IMR-90 (cell line): ENCODE data around the gene ADAP1. TPM values are rescaled to one million over a fixed set of nuclear protein-coding genes. Genes with fewer than 3 reads are reported as not detected.

ENCODE experiments used
- ATAC-seq: fragments of 200-7000 bp; cut with Tn5 transposase; 2 replicates; pipeline ENCODE4 v1.9.1; 2020; ENCODE audit warnings: low read depth, mild to moderate bottlenecking, moderate library complexity
- BruUV-seq: library from RNA; stranded (reverse); fragments of 400-500 nt; replicated peaks from 2 replicates; lab custom pipeline; 2021; lab: Mats Ljungman, UMichigan
- CTCF ChIA-PET: fragments of 300-600 bp; formaldehyde crosslinking; extraction: SDS; loops from one replicate; lab custom pipeline; 2021; ENCODE audit warnings: antibody characterized with exemption; lab: Yijun Ruan, JAX
- POLR2A ChIA-PET: fragments of 300-600 bp; sonication (Branson Sonifier 250); formaldehyde crosslinking; loops from one replicate; lab custom pipeline; 2022; ENCODE audit warnings: antibody characterized with exemption; ENCODE audit not compliant: unreplicated experiment; lab: Charles Lee
- DNase-seq: peaks from one replicate; pipeline ENCODE4 v3.0.0; 2013
- H2AFZ ChIP-seq: replicated peaks from 2 replicates; pipeline ENCODE3; 2013; ENCODE audit warnings: low read length, mild to moderate bottlenecking; ENCODE audit not compliant: poor library complexity
- H2AK5ac ChIP-seq: 2 replicates; pipeline ENCODE4 v1.6.1; 2013; ENCODE audit warnings: low read depth, low read length, inconsistent platforms
- H2AK9ac ChIP-seq: replicated peaks from 2 replicates; pipeline ENCODE3; 2013; ENCODE audit warnings: mild to moderate bottlenecking, low read depth, low read length, moderate library complexity; ENCODE audit not compliant: poor library complexity
- H2BK120ac ChIP-seq: 2 replicates; pipeline ENCODE4 v1.6.1; 2013; ENCODE audit warnings: low read depth, low read length, inconsistent platforms
- H2BK15ac ChIP-seq: 3 replicates; pipeline ENCODE4 v1.6.1; 2013; ENCODE audit warnings: low read depth, low read length, inconsistent platforms
- H2BK20ac ChIP-seq: 2 replicates; pipeline ENCODE4 v1.6.1; 2013; ENCODE audit warnings: low read depth, mild to moderate bottlenecking, inconsistent platforms, low read length, moderate library complexity
- H2BK5ac ChIP-seq: 2 replicates; pipeline ENCODE4 v1.6.1; 2013; ENCODE audit warnings: mild to moderate bottlenecking, low read depth, low read length, inconsistent platforms; ENCODE audit not compliant: poor library complexity, severe bottlenecking
- H3K14ac ChIP-seq: replicated peaks from 2 replicates; pipeline ENCODE4 v1.6.1; 2013; ENCODE audit warnings: low read depth, low read length, inconsistent platforms
- H3K18ac ChIP-seq: 2 replicates; pipeline ENCODE4 v1.6.1; 2013; ENCODE audit warnings: low read depth, low read length, control low read depth
- H3K23ac ChIP-seq: 2 replicates; pipeline ENCODE4 v1.6.1; 2013; ENCODE audit warnings: low read depth, low read length, inconsistent platforms
- H3K27ac ChIP-seq: 2 replicates; pipeline ENCODE4 v1.5.1; 2013; ENCODE audit warnings: mild to moderate bottlenecking, control low read depth, low read length; ENCODE audit not compliant: insufficient read depth
- H3K27me3 ChIP-seq: 2 replicates; pipeline ENCODE4 v1.6.1; 2013; ENCODE audit warnings: low read length; ENCODE audit not compliant: control insufficient read depth, insufficient read depth
- H3K36me3 ChIP-seq: 2 replicates; pipeline ENCODE4 v1.6.1; 2013; ENCODE audit warnings: low read length, mixed read lengths; ENCODE audit not compliant: control insufficient read depth, insufficient read depth
- H3K4ac ChIP-seq: 2 replicates; pipeline ENCODE4 v1.6.1; 2013; ENCODE audit warnings: low read depth, low read length, inconsistent platforms
- H3K4me1 ChIP-seq: 2 replicates; pipeline ENCODE4 v1.6.1; 2013; ENCODE audit warnings: low read length, mixed read lengths; ENCODE audit not compliant: control insufficient read depth, insufficient read depth
- H3K4me2 ChIP-seq: 2 replicates; pipeline ENCODE4 v1.6.1; 2013; ENCODE audit warnings: low read depth, mild to moderate bottlenecking, control low read depth, low read length, moderate library complexity
- H3K4me3 ChIP-seq: 2 replicates; pipeline ENCODE4 v1.5.1; 2013; ENCODE audit warnings: low read depth, mild to moderate bottlenecking, control low read depth, low read length, moderate library complexity; ENCODE audit not compliant: insufficient read depth
- H3K56ac ChIP-seq: 2 replicates; pipeline ENCODE4 v1.6.1; 2013; ENCODE audit warnings: low read length, inconsistent platforms; ENCODE audit not compliant: insufficient read depth; ENCODE audit errors: extremely low read depth
- H3K79me1 ChIP-seq, 2 experiments: 2 replicates each; pipeline ENCODE4 v1.6.1; 2013; ENCODE audit warnings: low read length in 2 of 2, inconsistent platforms in 1 of 2, low read depth in 1 of 2
- H3K9ac ChIP-seq: 2 replicates; pipeline ENCODE4 v1.6.1; 2013; ENCODE audit warnings: low read depth, low read length, control low read depth
- H3K9me1 ChIP-seq: 2 replicates; pipeline ENCODE4 v1.6.1; 2013; ENCODE audit warnings: low read length, inconsistent platforms; ENCODE audit not compliant: insufficient read depth
- H3K9me3 ChIP-seq: 2 replicates; pipeline ENCODE4 v1.6.1; 2013; ENCODE audit warnings: low read length; ENCODE audit not compliant: control insufficient read depth, insufficient read depth
- H4K20me1 ChIP-seq: 2 replicates; pipeline ENCODE4 v1.6.1; 2013; ENCODE audit warnings: low read length, inconsistent platforms; ENCODE audit not compliant: insufficient read depth
- H4K5ac ChIP-seq: 2 replicates; pipeline ENCODE4 v1.6.1; 2013; ENCODE audit warnings: mild to moderate bottlenecking, low read depth, low read length, control low read depth
- H4K8ac ChIP-seq, 2 experiments: 2 replicates each; pipeline ENCODE4 v1.6.1; 2013; ENCODE audit warnings: low read depth in 2 of 2, low read length in 2 of 2, control low read depth in 1 of 2, inconsistent platforms in 1 of 2
- H4K91ac ChIP-seq: 2 replicates; pipeline ENCODE4 v1.6.1; 2013; ENCODE audit warnings: low read depth, low read length, inconsistent platforms; ENCODE audit not compliant: insufficient read depth
- CEBPB ChIP-seq: IDR thresholded peaks from 2 replicates; pipeline ENCODE4 v1.6.1; 2012; ENCODE audit warnings: low read depth, low read length, improper control_type of control experiment
- CHD1 ChIP-seq: IDR thresholded peaks from 2 replicates; pipeline ENCODE4 v1.6.1; 2012; ENCODE audit warnings: low read depth, low read length, improper control_type of control experiment
- CTCF ChIP-seq: conservative IDR thresholded peaks from 2 replicates; pipeline ENCODE4 v1.5.1; 2012; ENCODE audit warnings: mild to moderate bottlenecking, low read depth, low read length, improper control_type of control experiment
- ELK1 ChIP-seq: fragments of 150-350 bp; IDR thresholded peaks from 2 replicates; pipeline ENCODE4 v1.6.1; 2016; ENCODE audit warnings: low read depth, mild to moderate bottlenecking, low read length, moderate library complexity, borderline replicate concordance
- FOS ChIP-seq: fragments of 150-350 bp; IDR thresholded peaks from 2 replicates; pipeline ENCODE4 v1.6.1; 2016; ENCODE audit warnings: low read depth, low read length
- MAFK ChIP-seq: IDR thresholded peaks from 2 replicates; pipeline ENCODE4 v1.6.1; 2012; ENCODE audit warnings: low read depth, low read length, improper control_type of control experiment
- MAZ ChIP-seq: IDR thresholded peaks from 2 replicates; pipeline ENCODE4 v1.6.1; 2012; ENCODE audit warnings: low read depth, mild to moderate bottlenecking, low read length, improper control_type of control experiment, moderate library complexity, borderline replicate concordance
- MXI1 ChIP-seq: IDR thresholded peaks from 2 replicates; pipeline ENCODE4 v1.6.1; 2012; ENCODE audit warnings: low read depth, mild to moderate bottlenecking, low read length, moderate library complexity, borderline replicate concordance
- POLR2A ChIP-seq: IDR thresholded peaks from 2 replicates; pipeline ENCODE4 v1.6.1; 2012; ENCODE audit warnings: mild to moderate bottlenecking, low read depth, low read length
- RAD21 ChIP-seq: IDR thresholded peaks from 2 replicates; pipeline ENCODE4 v1.6.1; 2012; ENCODE audit warnings: low read length, improper control_type of control experiment
- RCOR1 ChIP-seq: IDR thresholded peaks from 2 replicates; pipeline ENCODE4 v1.6.1; 2012; ENCODE audit warnings: mild to moderate bottlenecking, low read length, improper control_type of control experiment; ENCODE audit not compliant: insufficient replicate concordance
- RFX5 ChIP-seq: IDR thresholded peaks from 2 replicates; pipeline ENCODE4 v1.8.0; 2012; ENCODE audit warnings: low read depth, mild to moderate bottlenecking, low read length, moderate library complexity
- SMC3 ChIP-seq: fragments of 150-350 bp; IDR thresholded peaks from 2 replicates; pipeline ENCODE4 v1.6.1; 2016; ENCODE audit warnings: low read depth, mild to moderate bottlenecking, antibody characterized with exemption, low read length, moderate library complexity
- USF2 ChIP-seq: fragments of 150-350 bp; IDR thresholded peaks from 2 replicates; pipeline ENCODE4 v1.6.1; 2017; ENCODE audit warnings: mild to moderate bottlenecking, antibody characterized with exemption, low read length, low read depth
- WGBS, 2 experiments: methylation state at CpG; one replicate each; pipeline versions ENCODE4 v1.1.5 to v1.1.7; 2013; ENCODE audit warnings: missing lambda C conversion rate in 2 of 2; ENCODE audit not compliant: insufficient read length in 1 of 2; ENCODE audit errors: extremely low coverage in 2 of 2; 5-methylcytosine and 5-hydroxymethylcytosine counted together
- dilution Hi-C: fragments of 300-500 bp; cut with HindIII; formaldehyde crosslinking; loops from one replicate; pipeline ENCODE4 v1.14.3; 2018; ENCODE audit warnings: low sequenced_read_pairs; ENCODE audit not compliant: unreplicated experiment
- in situ Hi-C: fragments of 300-500 bp; cut with MboI; formaldehyde crosslinking; loops from 3 replicates; pipeline ENCODE4 v1.14.3; 2019; ENCODE audit warnings: low sequenced_read_pairs, inconsistent platforms, mixed read lengths
- intact Hi-C: fragments of 100-400 bp; cut with micrococcal nuclease; formaldehyde crosslinking; loops from 2 replicates; pipeline ENCODE4 v1.10.0; 2022
- polyA plus RNA-seq, 3 experiments: library from polyadenylated mRNA; depleted of rRNA; stranded (reverse); fragments of >200 nt; gene quantifications; 2 replicates each; pipeline ENCODE4 v1.2.3, GENCODE V29; 2012; ENCODE audit warnings: low replicate concordance in 1 of 3
- total RNA-seq: library from RNA; depleted of rRNA; stranded (reverse); fragments of >200 nt; gene quantifications from 2 replicates; pipeline ENCODE4 v1.2.3, GENCODE V29; 2012

ADAP1 gene
- total and polyA plus RNA-seq, 2 of the 4 experiments (the other 2 are of a cell fraction): 1.4 to 2.0 TPM

GRCh38 chr7:888081-889024, 66.1 kb downstream of the ADAP1 start:
- DNase-seq (no peak), ATAC-seq (no peak)
- no peak overlapping the region for H2BK120ac ChIP-seq
- H3K27me3 ChIP-seq: no peaks in the 10 kb centered on the region
- no peak overlapping the region for H4K8ac ChIP-seq
- no peaks in the 10 kb centered on the region for H3K9me3 ChIP-seq
- dilution Hi-C loops: no loop called here
- H2BK5ac ChIP-seq: no peak overlapping the region
- H2BK20ac ChIP-seq: no peak overlapping the region
- no peak overlapping the region for H3K4me3 ChIP-seq
- no peak overlapping the region for H2AK5ac ChIP-seq
- intact Hi-C loops: no loop called here
- ChIA-PET CTCF (no interaction called here), POLR2A (no interaction called here)
- no peak overlapping the region for H3K23ac ChIP-seq
- no peak overlapping the region for H3K14ac ChIP-seq
- TF ChIP-seq SMC3: no peak
- TF ChIP-seq CEBPB: no peak
- no peak for TF ChIP-seq RAD21
- no peak for TF ChIP-seq MAZ
- TF ChIP-seq CTCF: no peak
- no peak for TF ChIP-seq RFX5
- no peak for TF ChIP-seq MAFK
- no peak for TF ChIP-seq POLR2A
- no peak for TF ChIP-seq MXI1
- no peak for TF ChIP-seq ELK1
- TF ChIP-seq USF2: no peak
- TF ChIP-seq CHD1: no peak
- TF ChIP-seq RCOR1: no peak
- no peak for TF ChIP-seq FOS
- H4K5ac ChIP-seq: no peak overlapping the region
- 92% methylated on average over 29 of the region's 43 CpGs; no CpG with 5 or more reads in 1 of the 2 experiments for WGBS, 2 experiments
- H3K36me3 ChIP-seq: peaks cover 42% of the 10 kb centered on the region
- no peak overlapping the region for H4K91ac ChIP-seq
- H2AFZ ChIP-seq: no peak overlapping the region
- H2BK15ac ChIP-seq: no peak overlapping the region
- no peaks in the 10 kb centered on the region for H3K4me1 ChIP-seq
- peaks cover 55% of the 10 kb centered on the region for H4K20me1 ChIP-seq
- in situ Hi-C loops: no loop called here
- H3K4me2 ChIP-seq: no peak overlapping the region
- no peak overlapping the region for H3K18ac ChIP-seq
- no peak overlapping the region for H3K27ac ChIP-seq
- BruUV-seq: no TSS peak
- no peak overlapping the region for H2AK9ac ChIP-seq
- no peak overlapping the region for H3K9ac ChIP-seq
- no peak overlapping the region for H3K56ac ChIP-seq
- peaks cover 11 to 58% of the 10 kb centered on the region in 2 experiments for H3K79me1 ChIP-seq
- H3K4ac ChIP-seq: no peak overlapping the region
- 0 out of 2 replicates have a peak, but pooled peaks cover 5% of the 10 kb centered on the region for H3K9me1 ChIP-seq
